Activated B cell treated with CpG ODN at 0.5 μM for 24 hours (primary cell): ENCODE measurements around the gene CCT8L2. TPM values are rescaled to one million over a fixed set of nuclear protein-coding genes. Genes with fewer than 3 reads are reported as not detected.
"Not testable (repeated sequence)": the region's sequence is repeated elsewhere in the genome, so short reads cannot be mapped to it uniquely, and the experiment has no call there.

Experiments
- ATAC-seq: fragments of 200-7000 bp; cut with Tn5 transposase; one replicate; pipeline ENCODE4 v1.10.0; 2021; ENCODE audit warnings: low read depth, mild to moderate bottlenecking, moderate library complexity
- CTCF ChIA-PET: fragments of 350-600 bp; sonication (Branson Sonifier 250); formaldehyde crosslinking; loops from one replicate; lab custom pipeline; 2021; ENCODE audit warnings: antibody characterized with exemption; lab: Charles Lee
- POLR2A ChIA-PET: fragments of 350-600 bp; sonication (Branson Sonifier 250); formaldehyde crosslinking; loops from one replicate; lab custom pipeline; 2021; ENCODE audit warnings: antibody characterized with exemption; lab: Charles Lee
- DNase-seq: peaks from one replicate; pipeline ENCODE4 v3.0.0; 2022
- H3K27ac Mint-ChIP-seq: one replicate; pipeline ENCODE4 v1.8.0; 2020; ENCODE audit warnings: mixed read lengths
- H3K27me3 Mint-ChIP-seq: one replicate; pipeline ENCODE4 v1.8.0; 2021; ENCODE audit warnings: mixed read lengths
- H3K36me3 Mint-ChIP-seq: one replicate; pipeline ENCODE4 v1.8.0; 2021; ENCODE audit warnings: low read depth, mixed read lengths
- H3K4me1 Mint-ChIP-seq: one replicate; pipeline ENCODE4 v1.8.0; 2021; ENCODE audit warnings: mixed read lengths
- H3K4me3 Mint-ChIP-seq: one replicate; pipeline ENCODE4 v1.8.0; 2020; ENCODE audit warnings: mild to moderate bottlenecking, mixed read lengths
- H3K9me3 Mint-ChIP-seq: one replicate; pipeline ENCODE4 v1.8.0; 2020; ENCODE audit warnings: mixed read lengths
- intact Hi-C: fragments of 100-400 bp; cut with micrococcal nuclease; formaldehyde crosslinking; loops from one replicate; pipeline ENCODE4 v1.15.1; 2024
- total RNA-seq: library from RNA; stranded (reverse); gene quantifications from 2 replicates; pipeline ENCODE4 v1.2.3, GENCODE V29; 2022
- TF ChIP-seq, protein P1 (sequence below): fragments of 200-600 bp; IDR thresholded peaks from one replicate; pipeline ENCODE4 v1.8.0; 2022; ENCODE audit warnings: antibody characterized with exemption, mild to moderate bottlenecking

CCT8L2 gene
- total RNA-seq, 1 donor from 2014 or later = not detected

- ATAC-seq, intact Hi-C loops, DNase-seq, H3K9me3 Mint-ChIP-seq, H3K36me3 Mint-ChIP-seq, POLR2A ChIA-PET, H3K4me3 Mint-ChIP-seq, CTCF ChIA-PET, H3K27me3 Mint-ChIP-seq, H3K27ac Mint-ChIP-seq, H3K4me1 Mint-ChIP-seq: not testable (repeated sequence)
These were observed 27.6 kb downstream of the CCT8L2 start for GRCh38 chr22:16564837-16565584.

DNA sequence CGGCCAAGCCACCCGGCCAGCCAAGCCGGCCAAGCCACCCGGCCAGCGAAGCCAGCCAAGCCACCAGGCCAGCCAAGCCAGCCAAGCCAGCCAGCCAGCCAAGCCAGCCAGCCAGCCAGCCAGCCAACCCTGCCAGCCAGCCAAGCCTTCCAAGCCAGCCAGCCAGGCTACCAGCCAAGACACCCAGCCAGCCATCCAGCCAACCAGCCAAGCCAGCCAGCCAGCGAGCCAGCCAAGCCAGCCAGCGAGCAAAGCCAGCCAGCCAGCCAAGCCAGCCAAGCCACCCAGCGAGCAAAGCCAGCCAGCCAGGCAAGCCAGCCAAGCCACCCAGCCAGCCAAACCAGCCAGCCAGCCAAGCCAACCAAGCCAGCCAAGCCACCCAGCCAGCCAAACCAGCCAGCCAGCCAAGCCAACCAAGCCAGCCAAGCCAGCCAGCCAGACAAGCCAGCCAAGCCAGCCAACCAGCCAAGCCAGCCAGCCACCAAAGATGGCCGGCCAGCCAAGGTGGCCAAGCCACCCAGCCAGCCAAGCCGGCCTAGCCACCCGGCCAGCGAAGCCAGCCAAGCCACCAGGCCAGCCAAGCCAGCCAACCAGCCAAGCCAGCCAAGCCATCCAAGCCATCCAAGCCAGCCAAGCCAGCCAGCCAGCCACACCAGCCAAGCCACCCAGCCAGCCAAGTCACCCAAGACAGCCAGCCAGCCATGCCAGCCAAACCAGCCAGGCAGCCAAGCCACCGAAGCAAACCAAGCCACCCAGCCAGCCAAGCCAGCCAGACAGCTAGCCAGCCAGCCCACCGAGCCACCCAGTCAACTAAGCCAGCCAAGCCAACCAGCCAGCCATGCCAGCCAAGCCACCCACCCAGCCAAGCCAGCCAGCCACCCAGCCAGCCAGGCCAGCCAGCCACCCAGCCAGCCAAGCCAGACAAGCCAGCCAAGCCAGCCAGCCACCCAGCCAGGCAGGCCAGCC is 28.8 kb downstream of the CCT8L2 start:
- TF ChIP-seq, protein P1, sequence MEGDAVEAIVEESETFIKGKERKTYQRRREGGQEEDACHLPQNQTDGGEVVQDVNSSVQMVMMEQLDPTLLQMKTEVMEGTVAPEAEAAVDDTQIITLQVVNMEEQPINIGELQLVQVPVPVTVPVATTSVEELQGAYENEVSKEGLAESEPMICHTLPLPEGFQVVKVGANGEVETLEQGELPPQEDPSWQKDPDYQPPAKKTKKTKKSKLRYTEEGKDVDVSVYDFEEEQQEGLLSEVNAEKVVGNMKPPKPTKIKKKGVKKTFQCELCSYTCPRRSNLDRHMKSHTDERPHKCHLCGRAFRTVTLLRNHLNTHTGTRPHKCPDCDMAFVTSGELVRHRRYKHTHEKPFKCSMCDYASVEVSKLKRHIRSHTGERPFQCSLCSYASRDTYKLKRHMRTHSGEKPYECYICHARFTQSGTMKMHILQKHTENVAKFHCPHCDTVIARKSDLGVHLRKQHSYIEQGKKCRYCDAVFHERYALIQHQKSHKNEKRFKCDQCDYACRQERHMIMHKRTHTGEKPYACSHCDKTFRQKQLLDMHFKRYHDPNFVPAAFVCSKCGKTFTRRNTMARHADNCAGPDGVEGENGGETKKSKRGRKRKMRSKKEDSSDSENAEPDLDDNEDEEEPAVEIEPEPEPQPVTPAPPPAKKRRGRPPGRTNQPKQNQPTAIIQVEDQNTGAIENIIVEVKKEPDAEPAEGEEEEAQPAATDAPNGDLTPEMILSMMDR = no peak
- POLR2A ChIA-PET = no interaction called here
- ATAC-seq (no peak), DNase-seq (no peak)
- no peak overlapping the region for H3K27ac Mint-ChIP-seq
- no peak overlapping the region for H3K4me3 Mint-ChIP-seq
- intact Hi-C loops = no loop called here
- H3K27me3 Mint-ChIP-seq = no peaks in the 10 kb centered on the region
- CTCF ChIA-PET = no interaction called here
- H3K4me1 Mint-ChIP-seq = no peaks in the 10 kb centered on the region
- H3K36me3 Mint-ChIP-seq = no peaks in the 10 kb centered on the region
- no peaks in the 10 kb centered on the region for H3K9me3 Mint-ChIP-seq

DNA sequence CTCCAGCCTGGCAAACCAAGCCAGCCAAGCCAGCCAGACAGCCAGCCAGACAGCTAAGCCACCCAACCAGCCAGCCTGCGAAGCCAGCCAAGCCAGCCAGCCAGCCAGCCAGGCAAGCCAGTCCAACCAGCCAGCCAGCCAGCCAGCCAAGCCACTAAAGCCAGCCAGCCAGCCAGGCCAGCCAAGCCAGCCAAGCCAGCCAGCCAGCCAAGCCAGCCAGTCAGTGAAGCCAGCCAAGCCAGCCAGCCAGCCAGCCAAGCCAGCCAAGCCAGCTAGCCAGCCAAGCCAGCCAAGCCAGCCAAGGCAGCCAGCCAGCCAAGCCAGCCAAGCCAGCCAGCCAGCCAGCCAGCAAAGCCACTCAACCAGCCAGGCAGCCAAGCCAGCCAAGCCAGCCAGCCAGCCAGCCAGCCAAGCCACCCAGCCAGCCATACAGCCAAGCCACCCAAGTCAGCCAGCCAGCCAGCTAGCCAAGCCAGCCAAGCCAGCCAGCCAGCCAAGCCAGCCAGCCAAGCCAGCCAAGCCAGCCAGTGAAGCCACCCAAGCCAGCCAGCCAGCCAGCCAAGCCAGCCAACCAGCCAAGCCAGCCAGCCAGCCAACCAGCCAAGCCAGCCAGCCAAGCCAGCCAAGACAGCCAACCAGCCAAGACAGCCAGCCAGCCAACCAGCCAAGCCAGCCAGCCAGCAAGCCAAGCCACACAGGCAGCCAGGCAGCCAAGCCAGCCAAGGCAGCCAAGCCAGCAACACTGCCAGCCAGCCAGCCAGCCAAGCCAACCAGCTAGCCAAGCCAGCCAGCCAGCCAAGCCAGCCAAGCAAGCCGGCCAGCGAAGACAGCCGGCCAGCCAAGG is 29.7 kb downstream of the CCT8L2 start:
- Mint-ChIP-seq H3K27me3 (no peaks in the 10 kb centered on the region), H3K9me3 (no peaks in the 10 kb centered on the region), H3K36me3 (no peaks in the 10 kb centered on the region), H3K4me1 (no peaks in the 10 kb centered on the region), H3K4me3 (no peak overlapping the region), H3K27ac (no peak overlapping the region)
- no peak for ATAC-seq
- DNase-seq = no peak
- intact Hi-C loops = no loop called here
- ChIA-PET POLR2A (no interaction called here), CTCF (no interaction called here)
- TF ChIP-seq, protein P1 = no peak

DNA sequence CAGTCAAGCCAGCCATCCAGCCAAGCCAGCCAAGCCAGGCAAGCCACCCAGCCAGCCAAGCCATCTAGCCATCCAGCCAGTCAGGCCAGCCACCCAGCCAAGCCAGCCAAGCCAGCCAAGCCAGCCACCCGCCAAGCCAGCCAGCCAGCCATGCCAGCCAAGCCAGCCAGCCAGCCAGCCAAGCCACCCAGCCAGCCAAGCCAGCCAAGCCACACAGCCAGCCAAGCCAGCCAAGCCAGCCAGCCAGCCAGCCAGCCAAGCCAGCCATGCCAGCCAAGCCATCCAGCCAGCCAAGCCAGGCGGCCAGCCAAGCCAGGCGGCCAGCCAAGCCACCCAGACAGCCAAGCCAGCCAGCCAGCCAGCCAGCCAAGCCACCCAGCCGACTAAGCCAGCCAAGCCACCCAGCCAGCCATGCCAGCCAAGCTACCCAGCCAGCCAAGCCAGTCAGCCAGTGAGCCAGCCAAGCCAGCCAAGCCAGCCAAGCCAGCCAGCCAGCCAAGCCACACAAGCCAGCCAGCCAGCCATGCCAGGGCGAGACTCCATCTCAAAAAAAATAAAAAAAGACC is 31.4 kb downstream of the CCT8L2 start:
- intact Hi-C loops, POLR2A ChIA-PET, CTCF ChIA-PET, H3K9me3 Mint-ChIP-seq, H3K36me3 Mint-ChIP-seq, H3K27me3 Mint-ChIP-seq, H3K4me3 Mint-ChIP-seq, H3K27ac Mint-ChIP-seq, ATAC-seq, H3K4me1 Mint-ChIP-seq, DNase-seq: not testable (repeated sequence)

- H3K4me3 Mint-ChIP-seq, H3K4me1 Mint-ChIP-seq, H3K36me3 Mint-ChIP-seq, H3K27ac Mint-ChIP-seq, H3K27me3 Mint-ChIP-seq, intact Hi-C loops, CTCF ChIA-PET, POLR2A ChIA-PET, ATAC-seq, DNase-seq, H3K9me3 Mint-ChIP-seq: not testable (repeated sequence)
These were observed 32.0 kb downstream of the CCT8L2 start for GRCh38 chr22:16560651-16561050.

DNA sequence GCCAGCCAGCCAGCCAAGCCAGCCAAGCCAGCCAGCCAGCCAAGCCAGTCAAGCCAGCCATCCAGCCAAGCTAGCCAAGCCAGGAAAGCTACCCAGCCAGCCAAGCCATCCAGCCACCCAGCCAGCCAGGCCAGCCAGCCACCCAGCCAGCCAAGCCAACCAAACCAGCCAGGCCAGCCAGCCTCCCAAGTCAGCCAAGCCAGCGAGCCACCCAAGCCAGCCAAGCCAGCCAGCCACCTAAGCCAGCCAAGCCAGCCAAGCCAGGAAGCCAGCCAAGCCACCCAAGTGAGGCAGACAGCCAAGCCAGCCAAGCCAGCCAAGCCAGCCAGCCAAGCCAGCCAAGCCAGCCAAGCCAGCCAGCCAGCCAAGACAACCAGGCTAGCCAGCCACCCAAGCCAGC is 32.6 kb downstream of the CCT8L2 start:
- DNase-seq, H3K4me1 Mint-ChIP-seq, H3K27me3 Mint-ChIP-seq, H3K9me3 Mint-ChIP-seq, H3K4me3 Mint-ChIP-seq, POLR2A ChIA-PET, ATAC-seq, CTCF ChIA-PET, H3K36me3 Mint-ChIP-seq, intact Hi-C loops, H3K27ac Mint-ChIP-seq: not testable (repeated sequence)
